HepG2 (cell line): ENCODE data around the gene SAMD13.

Experiments
- ELF4 ChIP-seq: sonication (generic); formaldehyde crosslinking; IDR thresholded peaks from 2 replicates; pipeline ENCODE4 v1.5.0; 2020; ENCODE audit warnings: missing genetic modification reagents, mild to moderate bottlenecking, moderate library complexity, borderline replicate concordance
- HMG20A ChIP-seq: IDR thresholded peaks from 2 replicates; pipeline ENCODE4 v1.6.1; 2016; ENCODE audit warnings: borderline replicate concordance
- MYNN ChIP-seq: sonication (generic); formaldehyde crosslinking; IDR thresholded peaks from 2 replicates; pipeline ENCODE4 v1.4.0; 2020; ENCODE audit warnings: mild to moderate bottlenecking, low read depth, missing genetic modification reagents
- TF ChIP-seq, protein P1 (sequence below): sonication (generic); formaldehyde crosslinking; IDR thresholded peaks from 2 replicates; pipeline ENCODE4 v1.5.0; 2020; ENCODE audit warnings: missing genetic modification reagents

DNA sequence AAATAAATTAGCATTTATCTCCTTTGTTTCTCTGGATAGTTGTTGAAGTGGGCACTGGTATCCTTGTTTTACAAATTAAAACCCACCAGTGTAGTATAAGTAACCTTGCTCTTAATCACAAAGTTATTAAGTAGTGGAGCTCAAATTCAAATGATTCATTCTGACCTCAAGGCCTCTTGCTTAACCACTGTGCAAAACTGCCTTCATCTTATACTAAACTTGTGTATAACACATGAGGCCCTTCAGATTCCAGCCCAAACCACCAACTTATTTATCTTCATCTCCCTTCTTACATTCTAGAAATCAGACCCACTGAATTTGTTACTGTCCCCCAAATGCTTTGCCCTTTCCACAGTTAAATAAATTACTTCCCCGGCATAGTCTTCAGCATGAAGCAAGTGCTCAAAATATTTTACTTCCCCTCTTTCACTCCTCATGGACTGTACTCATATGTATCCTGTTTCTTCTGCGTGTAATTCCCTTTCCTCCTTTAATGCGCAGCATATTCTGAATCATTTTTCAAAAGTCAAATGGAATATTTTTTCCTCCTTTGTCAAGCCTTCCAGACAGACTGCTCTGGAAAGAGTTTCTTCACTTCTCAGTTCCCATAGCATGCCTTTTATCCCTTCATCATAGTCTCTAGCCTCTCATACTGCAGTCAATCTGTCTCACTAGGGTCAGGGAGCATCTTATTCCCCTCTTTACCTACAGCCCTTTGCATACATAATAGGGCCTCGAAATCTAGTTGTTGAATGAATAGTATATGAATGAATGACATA, 77.8 kb downstream of the SAMD13 start:
- TF ChIP-seq, protein P1, sequence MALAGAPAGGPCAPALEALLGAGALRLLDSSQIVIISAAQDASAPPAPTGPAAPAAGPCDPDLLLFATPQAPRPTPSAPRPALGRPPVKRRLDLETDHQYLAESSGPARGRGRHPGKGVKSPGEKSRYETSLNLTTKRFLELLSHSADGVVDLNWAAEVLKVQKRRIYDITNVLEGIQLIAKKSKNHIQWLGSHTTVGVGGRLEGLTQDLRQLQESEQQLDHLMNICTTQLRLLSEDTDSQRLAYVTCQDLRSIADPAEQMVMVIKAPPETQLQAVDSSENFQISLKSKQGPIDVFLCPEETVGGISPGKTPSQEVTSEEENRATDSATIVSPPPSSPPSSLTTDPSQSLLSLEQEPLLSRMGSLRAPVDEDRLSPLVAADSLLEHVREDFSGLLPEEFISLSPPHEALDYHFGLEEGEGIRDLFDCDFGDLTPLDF: no peak
- TF ChIP-seq HMG20A (CRISPR knock-in tag): no peak
- TF ChIP-seq ELF4 (CRISPR knock-in tag): no peak
- TF ChIP-seq MYNN: no peak
